NOMO-1 treated with DMSO at 0.1 percent for 48 hours (cell line): Measurements from ENCODE around the gene NKX2-4.

Source experiments
- DNase-seq: peaks from one replicate; lab custom pipeline; 2025; ENCODE audit not compliant: unreplicated experiment; lab: John Stamatoyannopoulos, UW

NKX2-4 gene

GRCh38 chr20:21361266-21361665 lies 36.1 kb downstream of the NKX2-4 start:
- DNase-seq: peak; percentile 75

GRCh38 chr20:21360705-21361104 lies 36.6 kb downstream of the NKX2-4 start:
- DNase-seq: peak; percentile 53

- DNase-seq: no peak
These were observed 38.6 kb downstream of the NKX2-4 start for GRCh38 chr20:21358737-21359136.

- DNase-seq: no peak
These were observed 39.5 kb downstream of the NKX2-4 start for GRCh38 chr20:21357844-21358243.

- DNase-seq: no peak
These were observed 40.9 kb downstream of the NKX2-4 start for GRCh38 chr20:21356386-21356785.

- no peak for DNase-seq
These were observed 41.3 kb downstream of the NKX2-4 start for GRCh38 chr20:21355981-21356380.

GRCh38 chr20:21353236-21353635 lies 44.1 kb downstream of the NKX2-4 start:
- no peak for DNase-seq

- no peak for DNase-seq
These were observed 44.6 kb downstream of the NKX2-4 start for GRCh38 chr20:21352703-21353102.
